A549 (cell line): ENCODE measurements around the gene FRMD4A. TPM values are rescaled to one million over a fixed set of nuclear protein-coding genes. Genes with fewer than 3 reads are reported as not detected.
"Not testable (repeated sequence)": the region's sequence is repeated elsewhere in the genome, so short reads cannot be mapped to it uniquely, and the experiment has no call there.

Experiments used
- ATAC-seq, 2 experiments: fragments of 200-7000 bp in 1 of 2; fragments of >200 bp in 1 of 2; cut with Nextera tagmentation in 1 of 2; cut with Tn5 transposase in 1 of 2; 3 replicates each; pipeline versions ENCODE4 v1.8.0 to v1.9.1; 2018 to 2020; ENCODE audit warnings: mild to moderate bottlenecking in 1 of 2, moderate library complexity in 1 of 2
- CTCF ChIA-PET: fragments of 300-600 bp; sonication (Branson Sonifier 250); formaldehyde crosslinking; extraction: SDS; loops from one replicate; lab custom pipeline; 2021; ENCODE audit warnings: antibody characterized with exemption, inconsistent platforms; lab: Yijun Ruan, JAX
- POLR2A ChIA-PET: fragments of 350-600 bp; formaldehyde crosslinking; extraction: SDS; loops from one replicate; lab custom pipeline; 2021; ENCODE audit warnings: antibody characterized with exemption, inconsistent platforms; lab: Yijun Ruan, JAX
- DNase-seq, 2 experiments: peaks; one replicate each; pipeline versions ENCODE4 v3.0.0 to v3.0.0-alpha.2; 2011 to 2016; ENCODE audit warnings: low read depth in 1 of 2, low spot score in 1 of 2
- FAIRE-seq: peaks from 2 replicates; lab custom pipeline; 2011; peaks lifted over from hg19 to GRCh38; lab: Jason Lieb, UNC
- H3K27ac ChIP-seq, 2 experiments: fragments of >200 bp; sonication (Bioruptor Twin); formaldehyde crosslinking; 3 replicates each; pipeline ENCODE4 v1.5.1; 2016 to 2017
- H3K4me1 ChIP-seq: fragments of >200 bp; sonication (Bioruptor Twin); formaldehyde crosslinking; 3 replicates; pipeline ENCODE4 v1.6.1; 2016
- H3K4me2 ChIP-seq: fragments of >200 bp; sonication (Bioruptor Twin); formaldehyde crosslinking; 3 replicates; pipeline ENCODE4 v1.6.1; 2016
- H3K4me3 ChIP-seq: fragments of >200 bp; sonication (Bioruptor Twin); formaldehyde crosslinking; 3 replicates; pipeline ENCODE4 v1.5.1; 2016
- H3K9me3 ChIP-seq: fragments of >200 bp; sonication (Bioruptor Twin); formaldehyde crosslinking; 3 replicates; pipeline ENCODE4 v1.6.1; 2016
- ATOH8 ChIP-seq: fragments of 250-450 bp; sonication (Bioruptor Pico); IDR thresholded peaks from 2 replicates; pipeline ENCODE4 v1.5.0; 2020; ENCODE audit warnings: low read depth, mild to moderate bottlenecking, moderate library complexity
- CEBPB ChIP-seq, 2 experiments: fragments of >200 bp in 1 of 2; sonication (Bioruptor Twin) in 1 of 2; formaldehyde crosslinking in 1 of 2; IDR thresholded peaks; 2 replicates each; pipeline ENCODE4 v1.6.1; 2012 to 2016
- CHD2 ChIP-seq: fragments of 150-350 bp; IDR thresholded peaks from 2 replicates; pipeline ENCODE4 v1.6.1; 2014; ENCODE audit warnings: low read length; ENCODE audit not compliant: partially characterized antibody
- EHMT2 ChIP-seq: fragments of 200-600 bp; sonication (generic); IDR thresholded peaks from 2 replicates; pipeline ENCODE4 v1.6.1; 2016; ENCODE audit warnings: antibody characterized with exemption, low read depth, mild to moderate bottlenecking, moderate library complexity
- FOXS1 ChIP-seq: fragments of 250-450 bp; sonication (Bioruptor Pico); IDR thresholded peaks from 2 replicates; pipeline ENCODE4 v1.5.0; 2020; ENCODE audit warnings: mild to moderate bottlenecking, moderate library complexity
- HOXB13 ChIP-seq: fragments of 250-450 bp; sonication (Bioruptor Pico); IDR thresholded peaks from 2 replicates; pipeline ENCODE4 v1.5.0; 2020; ENCODE audit warnings: low read depth, mild to moderate bottlenecking, moderate library complexity
- KDM5A ChIP-seq: fragments of 200-600 bp; sonication (generic); IDR thresholded peaks from 2 replicates; pipeline ENCODE4 v1.6.1; 2016; ENCODE audit warnings: antibody characterized with exemption, mild to moderate bottlenecking
- NPAS2 ChIP-seq: fragments of 250-450 bp; sonication (Bioruptor Pico); IDR thresholded peaks from 2 replicates; pipeline ENCODE4 v1.8.0; 2022; ENCODE audit warnings: mild to moderate bottlenecking, moderate library complexity, borderline replicate concordance
- RAD21 ChIP-seq, 2 experiments: fragments of >200 bp in 1 of 2; sonication (Bioruptor Twin) in 1 of 2; formaldehyde crosslinking in 1 of 2; IDR thresholded peaks in 1 of 2; conservative IDR thresholded peaks in 1 of 2; 2 replicates in 1 of 2; 3 replicates in 1 of 2; pipeline ENCODE4 v1.6.1; 2012 to 2018; ENCODE audit warnings: inconsistent platforms in 1 of 2
- SMC3 ChIP-seq: fragments of >200 bp; sonication (Bioruptor Twin); formaldehyde crosslinking; IDR thresholded peaks from 3 replicates; pipeline ENCODE4 v1.6.1; 2018; ENCODE audit warnings: inconsistent platforms
- ZNF302 ChIP-seq: fragments of 250-450 bp; sonication (Bioruptor Pico); IDR thresholded peaks from 2 replicates; pipeline ENCODE4 v1.9.0; 2021; ENCODE audit warnings: inconsistent platforms, mild to moderate bottlenecking, moderate library complexity
- WGBS: methylation state at CpG from one replicate; pipeline ENCODE4 v1.1.6; 2017; ENCODE audit errors: missing lambda C conversion rate; 5-methylcytosine and 5-hydroxymethylcytosine counted together
- polyA plus RNA-seq, 4 experiments: library from polyadenylated mRNA; depleted of rRNA in 3 of 4; stranded (reverse); fragments of >200 nt; fragmentation: RNase III in 1 of 4; extraction: RNeasy Plus Mini Kit Qiagen cat#74134 plus additional on column Dnase treatment in 1 of 4; gene quantifications; 2 replicates in 3 of 4; 3 replicates in 1 of 4; pipeline ENCODE4 v1.2.3, GENCODE V29; 2011 to 2017
- TF ChIP-seq, protein P1 (sequence below): fragments of 450-650 bp; IDR thresholded peaks from 2 replicates; pipeline ENCODE4 v1.6.1; 2014; ENCODE audit warnings: antibody characterized with exemption
- TF ChIP-seq, protein P2 (sequence below): fragments of >200 bp; sonication (Bioruptor Twin); formaldehyde crosslinking; IDR thresholded peaks from 2 replicates; pipeline ENCODE4 v1.6.1; 2016
- TF ChIP-seq, protein P3 (sequence below): fragments of 200-600 bp; sonication (generic); IDR thresholded peaks from 2 replicates; pipeline ENCODE4 v1.6.1; 2016; ENCODE audit warnings: antibody characterized with exemption, mild to moderate bottlenecking, moderate library complexity

FRMD4A gene
- polyA plus RNA-seq, 2 of the 4 experiments (the other 2 are of a cell fraction), result 2.5 to 4.7 TPM

DNA sequence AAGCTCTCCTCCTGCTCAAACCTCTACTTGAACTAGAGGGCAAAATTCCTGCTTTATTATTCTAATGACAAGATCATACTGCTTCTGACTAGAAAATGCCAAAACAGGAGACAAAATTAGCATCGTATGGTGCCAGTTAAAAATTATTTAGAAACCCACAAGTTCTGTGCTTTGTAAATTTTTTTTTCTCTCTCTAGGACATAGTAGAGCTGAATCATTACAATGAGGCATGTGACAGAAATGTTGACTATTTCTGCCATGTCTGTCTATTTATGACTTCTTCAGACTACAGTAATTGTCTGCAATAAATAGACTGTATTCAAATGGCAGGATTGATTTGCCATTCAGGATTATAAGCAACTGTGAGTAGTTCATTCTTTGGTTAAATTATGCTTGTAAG lies 408.1 kb downstream of the FRMD4A start:
- no peak overlapping the region for H3K4me3 ChIP-seq
- CTCF ChIA-PET, result no interaction called here
- POLR2A ChIA-PET, result no interaction called here
- H3K4me2 ChIP-seq, result no peak overlapping the region
- no peak for ATAC-seq
- no peaks in the 10 kb centered on the region for H3K9me3 ChIP-seq
- no peak overlapping the region for H3K27ac ChIP-seq
- no peak for DNase-seq
- no peaks in the 10 kb centered on the region for H3K4me1 ChIP-seq
- TF ChIP-seq, protein P1, sequence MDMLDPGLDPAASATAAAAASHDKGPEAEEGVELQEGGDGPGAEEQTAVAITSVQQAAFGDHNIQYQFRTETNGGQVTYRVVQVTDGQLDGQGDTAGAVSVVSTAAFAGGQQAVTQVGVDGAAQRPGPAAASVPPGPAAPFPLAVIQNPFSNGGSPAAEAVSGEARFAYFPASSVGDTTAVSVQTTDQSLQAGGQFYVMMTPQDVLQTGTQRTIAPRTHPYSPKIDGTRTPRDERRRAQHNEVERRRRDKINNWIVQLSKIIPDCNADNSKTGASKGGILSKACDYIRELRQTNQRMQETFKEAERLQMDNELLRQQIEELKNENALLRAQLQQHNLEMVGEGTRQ, result no peak
- 11% methylated on average over 1 of the region's 1 CpG for WGBS
- FAIRE-seq, result no peak

- ATAC-seq (no peak), DNase-seq (no peak), FAIRE-seq (no peak)
- TF ChIP-seq KDM5A (no peak), ZNF302 (CRISPR knock-in tag) (no peak), CHD2 (no peak), RAD21 (conservative IDR thresholded peaks at IDR 0.05 in 1 of 2, IDR thresholded peaks at IDR 0.05 in 1 of 2) (no peak), HOXB13 (CRISPR knock-in tag) (no peak), CEBPB (IDR thresholded peaks at IDR 0.05) (no peak), ATOH8 (CRISPR knock-in tag) (no peak), EHMT2 (no peak), NPAS2 (no peak), SMC3 (no peak), FOXS1 (CRISPR knock-in tag) (no peak)
- TF ChIP-seq, protein P2, sequence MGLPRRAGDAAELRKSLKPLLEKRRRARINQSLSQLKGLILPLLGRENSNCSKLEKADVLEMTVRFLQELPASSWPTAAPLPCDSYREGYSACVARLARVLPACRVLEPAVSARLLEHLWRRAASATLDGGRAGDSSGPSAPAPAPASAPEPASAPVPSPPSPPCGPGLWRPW, result no peak
- TF ChIP-seq, protein P3, sequence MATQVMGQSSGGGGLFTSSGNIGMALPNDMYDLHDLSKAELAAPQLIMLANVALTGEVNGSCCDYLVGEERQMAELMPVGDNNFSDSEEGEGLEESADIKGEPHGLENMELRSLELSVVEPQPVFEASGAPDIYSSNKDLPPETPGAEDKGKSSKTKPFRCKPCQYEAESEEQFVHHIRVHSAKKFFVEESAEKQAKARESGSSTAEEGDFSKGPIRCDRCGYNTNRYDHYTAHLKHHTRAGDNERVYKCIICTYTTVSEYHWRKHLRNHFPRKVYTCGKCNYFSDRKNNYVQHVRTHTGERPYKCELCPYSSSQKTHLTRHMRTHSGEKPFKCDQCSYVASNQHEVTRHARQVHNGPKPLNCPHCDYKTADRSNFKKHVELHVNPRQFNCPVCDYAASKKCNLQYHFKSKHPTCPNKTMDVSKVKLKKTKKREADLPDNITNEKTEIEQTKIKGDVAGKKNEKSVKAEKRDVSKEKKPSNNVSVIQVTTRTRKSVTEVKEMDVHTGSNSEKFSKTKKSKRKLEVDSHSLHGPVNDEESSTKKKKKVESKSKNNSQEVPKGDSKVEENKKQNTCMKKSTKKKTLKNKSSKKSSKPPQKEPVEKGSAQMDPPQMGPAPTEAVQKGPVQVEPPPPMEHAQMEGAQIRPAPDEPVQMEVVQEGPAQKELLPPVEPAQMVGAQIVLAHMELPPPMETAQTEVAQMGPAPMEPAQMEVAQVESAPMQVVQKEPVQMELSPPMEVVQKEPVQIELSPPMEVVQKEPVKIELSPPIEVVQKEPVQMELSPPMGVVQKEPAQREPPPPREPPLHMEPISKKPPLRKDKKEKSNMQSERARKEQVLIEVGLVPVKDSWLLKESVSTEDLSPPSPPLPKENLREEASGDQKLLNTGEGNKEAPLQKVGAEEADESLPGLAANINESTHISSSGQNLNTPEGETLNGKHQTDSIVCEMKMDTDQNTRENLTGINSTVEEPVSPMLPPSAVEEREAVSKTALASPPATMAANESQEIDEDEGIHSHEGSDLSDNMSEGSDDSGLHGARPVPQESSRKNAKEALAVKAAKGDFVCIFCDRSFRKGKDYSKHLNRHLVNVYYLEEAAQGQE, result no peak
- TF ChIP-seq, protein P1, result no peak
- ChIA-PET CTCF (no interaction called here), POLR2A (no interaction called here)
- Histone ChIP-seq H3K4me3 (no peak overlapping the region), H3K4me1 (no peaks in the 10 kb centered on the region), H3K27ac (no peak overlapping the region), H3K4me2 (no peak overlapping the region), H3K9me3 (no peaks in the 10 kb centered on the region)
- WGBS, result 25% methylated on average over 3 of the region's 3 CpGs
Observed at GRCh38 chr10:13921941-13922340, 408.8 kb downstream of the FRMD4A start.

DNA sequence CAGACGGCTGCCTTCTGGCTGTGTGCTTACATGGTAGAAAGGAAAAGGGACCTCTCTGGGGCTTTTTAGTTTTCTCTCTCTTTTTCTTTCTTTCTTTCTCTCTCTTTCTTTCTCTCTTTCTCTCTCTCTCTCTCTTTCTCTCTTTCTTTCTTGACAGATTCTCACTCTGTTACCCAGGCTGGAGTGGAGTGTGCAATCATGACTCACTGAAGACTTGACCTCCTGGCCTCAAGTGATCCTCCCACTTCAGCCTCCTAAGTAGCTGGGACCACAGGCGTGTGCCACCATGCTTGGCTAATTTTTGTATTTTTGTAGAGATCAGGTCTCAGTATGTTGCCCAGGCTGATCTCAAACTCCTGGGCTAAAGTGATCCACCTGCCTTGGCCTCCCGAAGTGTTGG lies 409.6 kb downstream of the FRMD4A start:
- H3K9me3 ChIP-seq, H3K4me2 ChIP-seq, ATAC-seq, POLR2A ChIA-PET, CTCF ChIA-PET, DNase-seq, H3K27ac ChIP-seq, FAIRE-seq, H3K4me1 ChIP-seq, H3K4me3 ChIP-seq: not testable (repeated sequence)
- WGBS, result 26% methylated on average over 3 of the region's 3 CpGs
